Measurements from ENCODE around the gene SRRM2.
A peak's percentile ranks its signal among the peaks of the same experiment; 100 is the strongest.

SRRM2 gene

GRCh38 chr16:2745961-2746360, 6.5 kb upstream of the SRRM2 start:
- no peak for TF ChIP-seq CTCF (IDR thresholded peaks at IDR 0.05)
- H3K79me2 ChIP-seq, result no peaks in the 10 kb centered on the region
- H3K4me1 ChIP-seq, result no peaks in the 10 kb centered on the region
- no peak overlapping the region for H3K27ac ChIP-seq
- no peak overlapping the region for H3K4me2 ChIP-seq (ENCODE audit: low read length)
- no peaks in the 10 kb centered on the region for H3K36me3 ChIP-seq (ENCODE audit: control insufficient read depth, insufficient read depth, low read length)
- no peak overlapping the region for H2AFZ ChIP-seq
- H3K9me3 ChIP-seq (ENCODE audit: control insufficient read depth, low read length), result no peaks in the 10 kb centered on the region
- H3K4me3 ChIP-seq (ENCODE audit: low read depth, low read length), result no peak overlapping the region
- H3K9ac ChIP-seq, result no peak overlapping the region
- no peaks in the 10 kb centered on the region for H3K27me3 ChIP-seq (ENCODE audit: control insufficient read depth, insufficient read depth, low read length)

- no peak for TF ChIP-seq CTCF (IDR thresholded peaks at IDR 0.05)
- Histone ChIP-seq H2AFZ (no peak overlapping the region), H3K36me3 (ENCODE audit: control insufficient read depth, insufficient read depth, low read length) (no peaks in the 10 kb centered on the region), H3K9me3 (ENCODE audit: control insufficient read depth, low read length) (no peaks in the 10 kb centered on the region), H3K4me1 (peaks cover 5% of the 10 kb centered on the region), H3K27ac (no peak overlapping the region), H3K4me3 (ENCODE audit: low read depth, low read length) (no peak overlapping the region), H3K4me2 (ENCODE audit: low read length) (no peak overlapping the region), H3K27me3 (ENCODE audit: control insufficient read depth, insufficient read depth, low read length) (no peaks in the 10 kb centered on the region), H3K9ac (no peak overlapping the region), H3K79me2 (peaks cover 10% of the 10 kb centered on the region)
Observed at GRCh38 chr16:2748757-2749455, 3.5 kb upstream of the SRRM2 start.

GRCh38 chr16:2749476-2749875, 3.0 kb upstream of the SRRM2 start:
- TF ChIP-seq CTCF (IDR thresholded peaks at IDR 0.05), result no peak
- Histone ChIP-seq H3K36me3 (ENCODE audit: control insufficient read depth, insufficient read depth, low read length) (no peaks in the 10 kb centered on the region), H3K9me3 (ENCODE audit: control insufficient read depth, low read length) (no peaks in the 10 kb centered on the region), H3K79me2 (peaks cover 16% of the 10 kb centered on the region), H3K4me2 (ENCODE audit: low read length) (no peak overlapping the region), H2AFZ (no peak overlapping the region), H3K4me1 (peaks cover 8% of the 10 kb centered on the region), H3K27ac (no peak overlapping the region), H3K4me3 (ENCODE audit: low read depth, low read length) (no peak overlapping the region), H3K9ac (no peak overlapping the region), H3K27me3 (ENCODE audit: control insufficient read depth, insufficient read depth, low read length) (no peaks in the 10 kb centered on the region)

GRCh38 chr16:2749936-2750335, 2.5 kb upstream of the SRRM2 start:
- H3K79me2 ChIP-seq, result peaks cover 20% of the 10 kb centered on the region
- TF ChIP-seq CTCF (IDR thresholded peaks at IDR 0.05), result no peak
- no peak overlapping the region for H3K4me3 ChIP-seq (ENCODE audit: low read depth, low read length)
- H3K9ac ChIP-seq, result no peak overlapping the region
- H3K4me2 ChIP-seq (ENCODE audit: low read length), result no peak overlapping the region
- H3K4me1 ChIP-seq, result peaks cover 13% of the 10 kb centered on the region
- no peak overlapping the region for H2AFZ ChIP-seq
- H3K36me3 ChIP-seq (ENCODE audit: control insufficient read depth, insufficient read depth, low read length), result no peaks in the 10 kb centered on the region
- H3K27me3 ChIP-seq (ENCODE audit: control insufficient read depth, insufficient read depth, low read length), result no peaks in the 10 kb centered on the region
- H3K27ac ChIP-seq, result no peak overlapping the region
- H3K9me3 ChIP-seq (ENCODE audit: control insufficient read depth, low read length), result no peaks in the 10 kb centered on the region

GRCh38 chr16:2751577-2752034, 832 bp upstream of the SRRM2 start:
- Histone ChIP-seq H3K4me3 (ENCODE audit: low read depth, low read length) (peak overlapping the region; percentile 94), H3K4me1 (peaks cover 25% of the 10 kb centered on the region), H3K27ac (peak overlapping the region; percentile 98), H3K27me3 (ENCODE audit: control insufficient read depth, insufficient read depth, low read length) (no peaks in the 10 kb centered on the region), H3K79me2 (peaks cover 37% of the 10 kb centered on the region), H3K9me3 (ENCODE audit: control insufficient read depth, low read length) (no peaks in the 10 kb centered on the region), H3K4me2 (ENCODE audit: low read length) (peak overlapping the region; percentile 98), H3K36me3 (ENCODE audit: control insufficient read depth, insufficient read depth, low read length) (no peaks in the 10 kb centered on the region), H3K9ac (peak overlapping the region; percentile 90), H2AFZ (peak overlapping the region; percentile 99)
- no peak for TF ChIP-seq CTCF (IDR thresholded peaks at IDR 0.05)
